DND-41 (cell line): ENCODE measurements around the gene CENPN.

Experiments used
- CTCF ChIP-seq: IDR thresholded peaks from 2 replicates; pipeline ENCODE4 v1.5.1; 2012; ENCODE audit warnings: borderline replicate concordance, low read length, moderate library complexity, mild to moderate bottlenecking; ENCODE audit not compliant: poor library complexity, severe bottlenecking; ENCODE audit errors: extremely low read depth
- EZH2 ChIP-seq: IDR thresholded peaks from 3 replicates; pipeline ENCODE4 v1.6.1; 2012; ENCODE audit warnings: borderline replicate concordance, low read depth, mild to moderate bottlenecking, moderate library complexity, low read length, inconsistent platforms; ENCODE audit not compliant: severe bottlenecking

DNA sequence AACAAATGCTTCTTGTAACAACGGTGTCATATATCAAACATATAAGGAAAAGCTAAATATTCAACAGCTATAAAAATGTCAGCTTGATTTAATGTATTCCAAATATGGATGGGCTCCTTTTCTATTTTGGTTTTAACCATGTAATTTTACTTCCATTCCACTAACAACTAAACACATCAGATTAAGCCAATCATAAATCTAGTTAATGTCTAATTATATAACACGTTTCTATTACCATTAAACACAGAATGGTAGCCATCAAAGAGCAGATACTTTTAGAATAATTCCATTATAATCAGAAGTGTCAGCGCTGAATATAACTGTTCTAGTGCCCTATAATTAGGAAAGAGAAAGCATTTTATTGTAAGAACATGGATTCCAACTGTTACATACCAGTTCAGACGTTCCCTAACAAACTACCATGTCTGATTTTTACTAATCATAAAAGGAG lies 10.3 kb upstream of the CENPN start:
- no peak for TF ChIP-seq CTCF
- no peak for TF ChIP-seq EZH2
